ENCODE data around the gene NEDD4L.

Gene NEDD4L

GRCh38 chr18:58167073-58167472 is 123.0 kb downstream of the NEDD4L start:
- no peak overlapping the region for H3K4me2 ChIP-seq (ENCODE audit: low read depth, low read length, poor library complexity, severe bottlenecking)
- no peak overlapping the region for H3K27ac ChIP-seq (ENCODE audit: low read depth, low read length)
- H3K79me2 ChIP-seq (ENCODE audit: insufficient read depth, low read length) = no peaks in the 10 kb centered on the region
- no peaks in the 10 kb centered on the region for H4K20me1 ChIP-seq (ENCODE audit: low read depth, low read length)
- H3F3A ChIP-seq (ENCODE audit: insufficient read depth) = no peaks in the 10 kb centered on the region
- H3K9me3 ChIP-seq (ENCODE audit: insufficient read depth, low read length) = no peaks in the 10 kb centered on the region
- H3K27me3 ChIP-seq (ENCODE audit: low read length) = 0 out of 2 replicates have a peak, but pooled peaks cover 2% of the 10 kb centered on the region
- H3K9me2 ChIP-seq (replicated peaks; ENCODE audit: insufficient read depth, low read length) = no peaks in the 10 kb centered on the region
- H3K9ac ChIP-seq (ENCODE audit: low read length) = no peak overlapping the region
- no peak overlapping the region for H2AFZ ChIP-seq (ENCODE audit: low read depth, low read length, severe bottlenecking)
- no peak overlapping the region for H3K4me3 ChIP-seq (ENCODE audit: insufficient read depth, low read length, poor library complexity, severe bottlenecking)
- no peak for TF ChIP-seq CTCF (IDR thresholded peaks at IDR 0.05; ENCODE audit: insufficient read depth, low read length, poor library complexity, severe bottlenecking)
- TF ChIP-seq EZH2phosphoT487 (conservative IDR thresholded peaks at IDR 0.05; ENCODE audit: low read length) = no peak
- no peaks in the 10 kb centered on the region for H3K36me3 ChIP-seq (ENCODE audit: low read length)

- no peaks in the 10 kb centered on the region for H3F3A ChIP-seq (ENCODE audit: insufficient read depth)
- no peak overlapping the region for H3K9ac ChIP-seq (ENCODE audit: low read length)
- H3K4me3 ChIP-seq (ENCODE audit: insufficient read depth, low read length, poor library complexity, severe bottlenecking) = no peak overlapping the region
- H3K9me2 ChIP-seq (replicated peaks; ENCODE audit: insufficient read depth, low read length) = no peaks in the 10 kb centered on the region
- H3K9me3 ChIP-seq (ENCODE audit: insufficient read depth, low read length) = no peaks in the 10 kb centered on the region
- no peak overlapping the region for H3K27ac ChIP-seq (ENCODE audit: low read depth, low read length)
- H3K27me3 ChIP-seq (ENCODE audit: low read length) = 0 out of 2 replicates have a peak, but pooled peaks cover 2% of the 10 kb centered on the region
- no peaks in the 10 kb centered on the region for H4K20me1 ChIP-seq (ENCODE audit: low read depth, low read length)
- H3K79me2 ChIP-seq (ENCODE audit: insufficient read depth, low read length) = no peaks in the 10 kb centered on the region
- H3K4me2 ChIP-seq (ENCODE audit: low read depth, low read length, poor library complexity, severe bottlenecking) = no peak overlapping the region
- TF ChIP-seq CTCF (IDR thresholded peaks at IDR 0.05; ENCODE audit: insufficient read depth, low read length, poor library complexity, severe bottlenecking) (no peak), EZH2phosphoT487 (conservative IDR thresholded peaks at IDR 0.05; ENCODE audit: low read length) (no peak)
- H3K36me3 ChIP-seq (ENCODE audit: low read length) = no peaks in the 10 kb centered on the region
- H2AFZ ChIP-seq (ENCODE audit: low read depth, low read length, severe bottlenecking) = no peak overlapping the region
These were observed 124.2 kb downstream of the NEDD4L start for GRCh38 chr18:58168221-58168620.

- TF ChIP-seq CTCF (IDR thresholded peaks at IDR 0.05; ENCODE audit: insufficient read depth, low read length, poor library complexity, severe bottlenecking) = no peak
- TF ChIP-seq EZH2phosphoT487 (conservative IDR thresholded peaks at IDR 0.05; ENCODE audit: low read length) = no peak
- no peaks in the 10 kb centered on the region for H3K9me3 ChIP-seq (ENCODE audit: insufficient read depth, low read length)
- H3K27me3 ChIP-seq (ENCODE audit: low read length) = no peaks in the 10 kb centered on the region
- H3K27ac ChIP-seq (ENCODE audit: low read depth, low read length) = no peak overlapping the region
- no peaks in the 10 kb centered on the region for H3K36me3 ChIP-seq (ENCODE audit: low read length)
- H3F3A ChIP-seq (ENCODE audit: insufficient read depth) = no peaks in the 10 kb centered on the region
- no peaks in the 10 kb centered on the region; the same call in 1 of the 2 replicates for H4K20me1 ChIP-seq (ENCODE audit: low read depth, low read length)
- H3K9ac ChIP-seq (ENCODE audit: low read length) = no peak overlapping the region
- H2AFZ ChIP-seq (ENCODE audit: low read depth, low read length, severe bottlenecking) = no peak overlapping the region
- no peak overlapping the region for H3K4me2 ChIP-seq (ENCODE audit: low read depth, low read length, poor library complexity, severe bottlenecking)
- no peaks in the 10 kb centered on the region for H3K9me2 ChIP-seq (replicated peaks; ENCODE audit: insufficient read depth, low read length)
- no peaks in the 10 kb centered on the region for H3K79me2 ChIP-seq (ENCODE audit: insufficient read depth, low read length)
- no peak overlapping the region for H3K4me3 ChIP-seq (ENCODE audit: insufficient read depth, low read length, poor library complexity, severe bottlenecking)
These were observed 125.0 kb downstream of the NEDD4L start for GRCh38 chr18:58168993-58169392.
